NCI-H1930 (cell line): ENCODE data around the gene DPP4.
"Not testable (repeated sequence)": the region's sequence is repeated elsewhere in the genome, so short reads cannot be mapped to it uniquely, and the experiment has no call there.

Experiments
- DNase-seq, 2 experiments: peaks; one replicate each; lab custom pipeline; 2025; lab: John Stamatoyannopoulos, UW

DPP4 gene

DNA sequence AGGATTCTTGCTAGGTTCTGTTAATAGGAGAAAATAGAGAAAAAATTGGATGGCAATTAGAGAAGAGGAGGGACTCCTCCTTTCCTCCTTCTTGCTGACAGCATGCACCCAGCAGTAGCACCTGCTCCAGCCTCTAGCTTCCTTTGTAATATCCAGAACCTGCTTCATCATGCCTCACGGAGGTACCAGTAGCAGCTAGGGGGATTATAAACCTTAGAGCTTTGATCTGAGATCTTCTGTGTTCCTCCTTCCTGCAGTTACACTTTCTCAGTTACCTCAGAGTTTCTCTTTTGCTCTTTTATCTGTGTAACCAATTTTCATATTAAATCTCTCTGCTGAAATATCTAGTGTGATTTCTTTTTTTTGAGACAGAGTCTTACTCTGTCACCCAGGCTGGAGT, 16.6 kb downstream of the DPP4 start:
- no peak for DNase-seq

DNA sequence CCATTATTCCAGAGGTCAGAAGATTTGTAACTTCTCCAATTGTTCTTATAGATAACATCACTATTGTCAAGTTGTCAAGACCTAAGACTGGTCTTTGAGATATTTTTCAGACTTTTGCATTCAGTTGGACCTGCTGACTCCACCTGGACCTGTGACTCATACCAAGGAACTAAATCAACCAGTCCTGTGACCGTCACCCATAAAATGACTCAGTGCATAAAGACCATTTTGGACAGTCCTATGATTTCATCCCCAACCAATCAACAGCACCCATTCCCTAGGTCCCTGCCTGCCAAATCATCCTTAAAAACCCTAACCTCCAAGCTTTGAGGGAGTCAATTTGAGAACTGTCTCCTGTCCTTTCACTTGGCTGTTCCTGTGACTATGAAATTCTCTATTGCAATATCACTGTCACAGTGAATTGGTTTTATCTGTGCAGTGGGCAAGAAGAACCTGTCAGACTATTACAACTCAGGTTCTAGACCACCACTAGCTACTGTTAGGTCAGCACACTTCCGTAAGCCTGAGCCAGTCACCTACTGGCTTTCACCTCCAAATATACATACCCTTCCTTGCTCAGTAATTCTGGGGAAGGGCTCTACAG, 17.1 kb downstream of the DPP4 start:
- no peak for DNase-seq

DNA sequence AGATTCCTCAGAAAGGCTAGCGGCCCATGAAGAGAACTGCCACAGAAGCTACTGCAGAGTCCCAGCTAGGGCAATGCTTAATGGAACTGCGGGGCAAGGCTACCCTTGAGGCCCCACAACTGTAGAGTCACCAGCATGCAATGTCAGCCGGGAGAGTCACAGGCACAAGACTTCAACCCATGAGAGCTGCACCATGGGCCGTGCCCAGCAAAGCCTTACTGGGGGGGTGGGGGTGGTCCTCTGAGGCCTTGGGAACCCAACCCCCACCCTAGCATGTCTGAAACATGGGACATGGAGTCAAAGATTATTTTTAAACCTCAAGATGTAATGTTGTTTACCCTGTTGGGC, 20.2 kb downstream of the DPP4 start:
- no peak for DNase-seq

DNA sequence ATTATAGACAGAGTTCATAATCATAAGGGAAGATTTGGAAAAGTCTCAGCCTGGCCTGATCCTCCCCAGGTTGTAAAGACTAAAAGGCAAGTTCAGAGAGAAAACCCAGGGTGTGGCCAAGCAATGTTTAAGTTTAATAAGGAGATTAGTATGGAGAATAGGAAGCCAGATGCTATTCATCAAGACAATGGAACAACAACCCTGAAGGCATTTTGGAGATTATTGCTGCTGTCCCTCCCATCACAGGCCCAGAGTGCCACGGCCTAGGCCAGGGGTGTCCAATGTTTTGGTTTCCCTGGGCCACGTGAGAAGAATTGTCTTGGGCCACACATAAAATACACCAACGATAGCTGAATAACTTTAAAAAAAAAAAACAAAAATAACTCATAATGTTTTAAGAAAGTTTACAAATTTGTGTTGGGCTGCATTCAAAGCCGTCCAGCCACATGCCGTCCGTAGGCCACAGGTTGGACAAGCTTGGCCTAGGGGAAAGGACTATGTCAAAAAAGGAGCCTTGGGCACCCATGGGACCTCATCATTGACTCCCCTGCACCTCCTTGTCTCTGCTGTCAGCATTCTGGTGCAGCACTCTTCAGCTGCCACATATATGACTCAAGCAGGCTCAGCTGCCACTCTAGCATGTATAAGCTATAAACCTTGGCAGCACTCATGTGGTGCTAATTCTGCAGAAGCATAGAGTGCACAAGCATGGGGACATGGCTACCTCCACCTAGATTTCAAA, 20.8 kb downstream of the DPP4 start:
- no peak for DNase-seq

DNA sequence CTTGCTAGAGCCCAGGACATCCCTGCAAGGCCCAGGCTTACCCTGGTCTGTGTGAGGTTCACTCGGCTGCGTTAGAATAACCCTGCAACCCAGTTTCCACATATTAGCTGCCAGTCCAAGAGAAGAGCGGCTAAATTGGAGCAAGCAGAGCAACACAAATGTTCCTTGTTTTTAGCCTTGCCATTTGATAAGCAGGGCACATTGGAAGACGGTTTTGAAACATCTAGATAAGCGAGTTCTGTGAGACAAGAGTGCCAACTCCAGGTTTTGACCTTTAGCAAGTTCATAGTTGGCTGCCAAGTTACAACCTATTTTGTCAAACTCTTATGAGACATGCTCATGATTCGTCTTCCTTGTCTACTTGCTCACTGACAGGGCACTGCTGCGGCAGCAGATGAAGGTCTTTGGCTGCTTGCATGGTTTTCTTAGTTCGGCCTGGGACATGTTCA, 23.5 kb downstream of the DPP4 start:
- no peak for DNase-seq

DNA sequence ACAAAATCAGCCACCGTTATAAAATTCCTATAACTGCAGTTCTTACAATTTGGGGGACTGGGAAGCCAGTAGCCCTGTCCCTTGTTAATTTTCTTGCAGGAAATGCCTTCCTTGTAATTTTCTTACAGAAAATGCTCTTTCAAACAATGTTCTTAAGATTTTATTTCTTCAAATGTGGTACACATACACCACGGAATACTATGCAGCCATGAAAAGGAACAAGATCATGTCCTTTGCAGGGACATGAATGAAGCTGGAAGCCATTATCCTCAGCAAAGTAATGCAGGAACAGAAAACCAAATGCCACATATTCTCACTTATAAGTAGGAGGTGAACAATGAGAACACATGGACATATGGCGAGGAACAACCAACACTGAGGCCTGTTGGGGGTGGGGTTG, 24.9 kb downstream of the DPP4 start:
- not testable (repeated sequence) for DNase-seq

DNA sequence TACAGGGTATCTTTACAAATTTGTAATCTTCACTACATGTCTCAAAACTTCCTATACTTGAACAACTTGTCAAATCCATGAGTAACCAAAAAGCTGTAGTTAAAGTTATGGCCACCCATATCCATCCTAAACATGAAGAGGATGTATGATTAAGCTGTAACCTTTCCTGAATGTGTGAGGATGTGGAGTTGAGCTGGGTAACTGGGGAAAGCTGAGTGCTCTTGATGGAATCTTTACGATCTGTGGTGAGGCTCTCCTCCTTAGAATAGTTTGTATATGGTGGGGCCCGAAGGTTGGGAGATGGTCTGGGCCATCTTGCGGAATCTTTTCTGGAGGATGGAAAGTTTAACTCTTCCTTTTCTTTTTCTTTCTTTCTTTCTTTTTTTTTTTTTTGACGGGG, 29.4 kb downstream of the DPP4 start:
- DNase-seq = no peak

DNA sequence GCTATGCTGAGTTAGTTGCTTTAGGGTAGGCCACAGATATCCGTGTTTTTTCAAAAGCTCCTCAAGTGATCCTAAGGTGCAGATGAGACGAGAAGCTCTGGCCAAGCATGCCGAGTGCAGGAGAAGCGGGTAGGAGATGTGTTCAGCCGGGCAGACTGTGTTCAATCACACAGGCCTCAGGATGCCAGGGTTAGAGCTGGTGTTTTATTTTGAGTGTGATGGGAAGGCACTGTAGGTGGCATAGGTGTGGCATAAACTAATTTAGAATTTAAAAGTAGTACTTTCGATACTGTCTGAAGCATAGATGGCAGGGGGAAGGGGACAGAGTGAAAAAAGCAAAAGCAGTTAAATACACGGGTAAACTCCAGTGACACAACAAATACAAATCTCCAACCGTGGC, 30.9 kb downstream of the DPP4 start:
- DNase-seq = no peak

DNA sequence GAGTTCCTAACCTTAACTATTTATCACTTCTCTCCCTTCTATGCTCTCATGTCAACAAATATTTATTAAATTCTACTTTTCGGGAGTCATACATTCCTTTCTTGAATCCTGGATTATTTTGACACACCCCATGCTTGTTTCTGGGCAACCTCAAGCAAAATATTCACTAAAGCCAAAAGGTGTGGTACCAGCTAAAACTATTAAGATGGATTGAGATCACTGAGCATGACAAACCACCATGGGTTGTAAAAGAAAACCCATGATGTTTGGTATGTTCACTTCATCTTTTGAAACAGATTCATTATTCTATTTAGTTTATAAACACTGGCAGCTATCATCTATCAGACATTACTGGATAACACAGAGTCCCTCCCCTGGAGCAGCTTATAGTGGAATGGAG, 32.5 kb downstream of the DPP4 start:
- no peak for DNase-seq

DNA sequence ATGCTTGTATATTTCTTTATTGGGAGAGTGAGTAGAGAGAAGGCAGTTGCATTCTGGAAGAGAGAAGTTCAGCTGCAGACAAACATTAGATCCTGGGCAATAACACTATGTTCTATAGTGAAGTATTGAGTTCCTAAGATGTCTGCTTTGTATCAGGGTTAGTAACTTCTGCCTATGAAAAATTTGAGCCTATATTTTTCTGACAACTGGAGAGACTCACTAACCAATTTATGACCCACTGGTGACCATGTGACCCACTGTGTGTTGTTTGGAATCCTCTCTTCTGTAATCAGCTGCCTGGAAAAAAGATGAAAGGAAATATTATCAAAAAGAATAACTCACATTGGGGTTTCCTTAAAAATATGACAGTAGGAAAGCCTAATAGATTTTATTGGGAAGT, 35.3 kb downstream of the DPP4 start:
- DNase-seq = no peak

DNA sequence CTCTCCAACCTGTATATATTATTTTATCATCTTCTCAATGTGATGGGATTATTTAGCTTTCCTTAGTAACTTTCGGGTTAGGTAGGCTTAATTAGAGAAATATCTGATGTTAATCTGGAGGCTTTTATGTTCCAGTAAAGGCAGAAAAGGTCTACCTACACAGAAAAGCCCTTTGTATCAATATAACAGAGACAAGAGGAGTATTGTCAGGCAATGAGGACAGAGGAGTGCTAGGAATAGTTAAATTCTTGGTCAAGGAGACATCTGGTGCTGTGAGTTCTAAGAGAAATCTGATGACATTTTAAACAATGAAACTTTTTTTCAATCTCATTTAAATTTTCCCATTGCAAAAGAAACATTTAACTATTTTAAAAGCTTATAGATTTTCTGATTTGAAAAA, 36.1 kb downstream of the DPP4 start:
- no peak for DNase-seq

DNA sequence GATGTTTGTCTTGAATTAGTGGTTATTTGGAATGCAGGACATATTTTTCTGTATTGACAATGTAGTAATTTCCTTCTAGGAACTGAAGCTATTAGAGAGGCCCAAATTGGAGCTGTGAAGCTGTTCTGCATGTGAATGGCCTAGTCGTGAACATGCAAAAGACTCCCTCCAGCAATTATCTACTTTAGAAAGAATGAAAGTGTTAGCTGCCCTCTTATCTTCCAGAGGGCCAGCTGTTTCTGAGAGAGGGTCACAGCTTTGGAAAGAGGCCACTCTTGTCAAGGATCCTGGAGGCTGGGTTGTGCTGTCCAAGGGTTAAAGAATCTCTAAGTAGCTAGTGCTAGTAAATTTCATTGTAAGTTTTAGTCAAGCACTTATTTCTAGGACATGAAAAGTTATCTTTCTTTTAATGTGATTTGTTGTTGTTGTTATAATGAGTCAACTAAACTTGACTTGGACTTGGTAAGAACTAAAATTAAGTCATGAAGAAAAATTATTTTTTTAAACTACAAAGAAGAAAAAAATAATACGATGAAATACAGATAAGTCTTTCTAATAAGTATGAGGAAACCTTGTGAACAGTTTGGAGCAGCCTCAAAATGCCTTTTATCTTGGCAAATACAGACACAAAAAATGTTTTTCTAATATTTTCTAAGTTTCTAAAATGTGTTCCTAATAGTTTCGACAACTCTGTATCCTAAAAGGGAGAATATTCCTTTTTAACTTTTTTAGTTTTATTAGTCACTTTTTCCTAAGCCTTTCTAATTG, 36.8 kb downstream of the DPP4 start:
- DNase-seq = no peak

DNA sequence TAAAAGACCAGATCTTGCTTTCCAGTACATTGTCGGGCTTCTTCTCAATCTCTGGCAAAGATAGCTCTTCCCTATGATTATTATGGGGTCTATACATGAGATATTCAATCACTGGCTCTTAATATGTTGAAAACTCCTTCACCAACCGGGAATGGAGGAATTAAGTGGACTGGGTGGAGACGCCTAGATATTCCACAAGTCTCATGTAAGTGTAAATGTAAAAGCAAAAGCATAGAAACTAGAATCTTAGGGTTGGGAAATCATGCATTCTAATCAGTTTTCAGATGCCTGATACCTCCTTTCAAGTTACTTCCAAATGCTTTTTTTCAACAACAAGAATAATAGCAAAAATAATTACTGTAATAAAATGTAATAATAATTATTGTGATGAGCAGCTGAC, 38.0 kb downstream of the DPP4 start:
- DNase-seq = no peak

DNA sequence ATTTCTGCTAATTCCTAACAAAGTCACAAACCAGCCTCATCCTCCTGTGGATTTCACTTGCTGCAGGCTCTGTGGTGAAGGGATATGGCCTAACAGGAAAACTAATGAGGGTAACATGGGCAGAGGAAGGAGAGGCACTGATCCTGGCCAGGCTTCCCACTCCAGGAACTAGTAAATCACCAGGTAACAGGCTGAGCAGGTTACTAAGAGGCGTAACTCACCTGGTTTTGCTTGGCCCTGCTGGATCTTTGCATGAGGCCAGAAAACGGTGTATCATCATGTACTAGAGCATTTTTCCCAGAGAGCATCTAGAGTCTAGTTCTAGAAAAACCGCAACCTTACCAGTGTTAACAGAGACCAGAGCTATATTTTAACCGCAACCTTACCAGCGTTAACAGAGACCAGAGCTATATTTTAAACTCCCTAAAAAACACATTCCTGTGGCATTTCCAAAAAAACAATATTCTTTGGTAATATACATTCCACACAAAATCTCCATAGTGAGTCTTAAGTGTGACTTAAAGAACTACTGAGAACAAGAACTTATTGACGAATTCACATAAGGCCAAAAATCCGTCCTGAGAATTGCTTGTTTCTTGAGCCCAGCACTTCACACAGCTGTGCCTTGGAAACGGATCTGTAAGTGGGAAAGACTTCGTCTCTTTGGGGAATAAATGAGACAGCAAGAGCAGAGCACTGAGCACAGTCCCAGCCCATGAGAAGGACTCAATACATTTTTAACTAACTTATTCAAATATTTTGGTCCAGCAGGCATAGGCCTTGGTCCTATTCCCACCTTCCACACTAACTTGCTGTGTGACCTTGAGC, 43.4 kb downstream of the DPP4 start:
- no peak for DNase-seq

DNA sequence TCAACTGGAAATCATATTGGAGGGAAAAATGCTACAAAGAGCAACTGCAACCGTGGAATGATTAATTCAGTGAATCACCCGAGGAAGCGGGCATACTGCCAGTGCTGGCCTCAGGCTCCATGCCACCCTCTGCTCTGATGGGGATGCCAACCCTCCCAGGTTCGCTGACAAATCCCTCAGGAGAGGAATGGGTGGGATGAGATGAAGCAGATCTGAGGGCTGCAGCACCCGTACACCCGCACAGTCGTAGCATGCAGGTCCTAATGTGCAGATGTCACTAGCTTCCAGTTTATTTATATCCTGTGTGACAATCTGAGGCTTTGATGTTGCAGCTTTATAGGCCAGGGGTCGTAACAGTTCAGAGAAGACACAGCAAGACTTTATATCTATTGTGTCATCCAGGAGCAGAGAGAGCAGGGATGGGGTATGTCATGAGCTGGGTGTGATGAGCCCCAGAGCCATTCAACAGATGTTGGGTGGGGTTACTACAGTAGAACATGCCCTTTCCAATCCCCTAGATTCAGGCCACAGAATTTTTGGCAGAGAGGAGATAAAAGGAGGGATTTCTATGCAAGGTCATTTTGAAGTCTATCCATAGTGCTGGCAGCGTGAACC, 44.6 kb downstream of the DPP4 start:
- no peak for DNase-seq

DNA sequence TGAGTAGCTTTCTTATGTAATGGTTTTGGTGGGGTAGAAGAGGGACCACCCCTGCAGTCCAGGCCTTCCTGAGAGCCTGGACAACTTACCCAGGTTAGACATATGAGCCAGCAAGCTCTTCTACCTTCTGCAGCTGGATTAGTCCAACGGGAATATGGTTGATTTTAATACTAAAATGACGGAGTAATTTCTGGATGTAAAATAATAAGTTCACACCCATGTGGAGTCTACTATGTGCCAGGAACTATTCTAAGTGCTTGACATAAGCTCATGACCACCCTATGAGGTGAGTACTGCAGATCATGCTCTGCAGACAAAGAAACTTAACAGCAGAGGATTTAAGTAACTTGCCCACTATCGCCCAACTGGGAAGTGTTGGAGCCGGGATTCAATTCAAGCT, 45.5 kb downstream of the DPP4 start:
- DNase-seq = no peak

DNA sequence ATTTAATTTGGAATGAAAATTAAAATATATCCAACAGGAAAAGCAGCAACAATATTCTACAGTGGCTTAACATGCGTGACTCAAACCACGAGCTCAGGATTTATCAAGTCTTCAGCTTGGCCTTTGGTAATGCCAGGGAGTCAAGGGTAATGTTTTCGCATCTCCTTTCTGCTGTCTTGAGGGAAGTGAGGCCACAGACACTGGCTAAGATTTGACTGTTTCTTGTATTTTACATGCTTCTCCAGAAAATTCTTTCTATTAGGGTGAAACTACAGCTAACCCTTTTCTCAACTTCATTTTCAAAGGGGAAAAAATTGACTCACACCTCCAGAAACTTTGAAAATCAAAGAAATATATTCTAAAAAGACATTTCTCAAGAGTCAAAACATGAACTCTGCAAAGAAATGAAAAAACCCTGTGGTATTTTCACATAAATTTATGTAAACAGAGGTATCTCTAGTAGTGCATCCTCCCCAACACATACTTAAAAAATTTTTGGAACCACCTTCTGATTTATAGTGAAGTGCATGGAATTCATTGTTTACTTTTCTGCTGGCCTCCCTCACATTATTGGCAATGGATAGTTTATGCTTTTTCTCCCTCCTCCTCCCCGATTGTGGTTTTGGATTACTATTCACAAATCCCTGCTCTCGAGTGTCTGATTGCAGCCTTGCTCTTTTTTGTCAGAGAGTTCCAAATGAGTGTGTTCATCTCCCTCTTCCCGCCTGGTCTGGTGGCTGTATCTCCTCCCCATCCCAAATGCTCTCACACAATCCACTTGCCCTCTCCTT, 48.7 kb downstream of the DPP4 start:
- DNase-seq = no peak

DNA sequence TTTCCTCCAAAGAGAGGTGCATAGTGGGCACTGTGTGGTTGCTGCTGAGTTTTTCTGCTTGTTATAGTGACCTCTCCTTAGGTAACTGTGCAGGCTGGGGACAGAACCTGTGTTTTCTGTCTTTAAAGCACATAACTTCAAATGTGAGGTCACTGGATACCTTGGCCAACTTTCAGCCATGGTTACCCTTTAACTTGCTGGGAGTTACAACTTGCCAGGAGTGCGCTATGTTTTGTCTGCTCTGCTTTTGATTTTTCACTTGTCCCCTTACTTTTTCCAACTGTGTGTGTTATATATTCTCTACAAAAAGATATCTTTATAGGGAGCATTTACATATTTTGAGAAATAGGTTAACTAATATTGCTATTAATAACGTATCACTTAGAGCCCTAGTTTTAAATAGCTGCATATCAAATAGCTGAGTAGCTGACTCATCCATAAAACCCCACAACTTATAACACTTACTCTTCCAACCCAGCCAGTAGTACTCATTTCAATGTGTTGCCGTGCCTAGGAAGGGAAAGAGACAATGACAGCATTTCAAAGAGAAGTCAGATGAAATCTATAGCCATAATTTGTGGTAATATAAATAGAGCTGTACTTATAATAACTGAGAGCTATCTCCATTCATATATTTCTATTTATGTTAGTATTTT, 51.6 kb downstream of the DPP4 start:
- no peak for DNase-seq

DNA sequence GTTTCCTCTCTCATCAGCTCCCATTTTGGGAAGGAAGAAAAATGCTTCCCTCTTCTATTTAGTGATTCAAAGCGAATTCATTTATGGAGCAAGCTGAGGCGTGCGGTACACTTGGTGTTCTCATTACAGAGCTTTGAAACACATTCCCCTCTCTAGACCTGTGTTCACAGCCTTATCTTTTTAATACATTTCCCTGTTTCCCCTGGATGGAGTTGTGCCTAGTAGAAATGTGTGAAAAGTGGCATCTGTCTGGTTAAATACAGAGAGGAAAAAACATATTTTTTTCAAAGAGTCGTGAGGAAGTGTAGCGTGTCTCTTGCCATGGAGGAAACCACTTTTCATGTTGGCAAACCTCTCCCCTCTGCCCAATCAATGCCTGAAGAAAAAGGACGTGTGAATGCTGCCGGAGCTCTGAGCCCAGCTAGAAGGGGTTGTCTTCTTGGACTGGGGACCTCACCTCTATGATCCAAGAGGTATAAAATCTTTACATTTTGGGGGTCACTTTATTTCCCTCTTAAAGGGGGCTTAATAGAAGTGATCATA, 52.4 kb downstream of the DPP4 start:
- DNase-seq = no peak

DNA sequence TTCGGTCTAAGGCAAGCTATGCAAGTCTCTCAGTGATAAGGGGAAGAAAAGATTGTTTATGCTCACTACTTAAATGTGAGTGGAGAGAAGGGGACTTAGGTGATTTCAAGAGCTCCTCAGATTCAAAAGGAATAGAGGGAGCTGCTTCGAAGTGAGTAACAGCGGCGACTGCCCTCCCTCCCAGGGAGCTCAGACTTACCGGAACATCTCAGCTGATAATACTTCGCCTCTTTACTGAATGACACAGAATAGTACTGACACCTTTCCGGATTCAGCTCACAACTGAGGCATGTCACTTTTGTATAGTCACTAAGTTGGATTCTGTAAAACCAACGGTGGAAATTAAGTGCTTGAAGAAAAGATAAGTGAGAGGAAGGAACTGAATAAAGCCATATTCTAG, 55.5 kb downstream of the DPP4 start:
- no peak for DNase-seq
